Ishikawa (cell line): ENCODE data around the gene NUP93.

Source experiments
- CEBPB ChIP-seq: IDR thresholded peaks from 2 replicates; pipeline ENCODE4 v1.6.1; 2012
- CREB1 ChIP-seq: IDR thresholded peaks from 2 replicates; pipeline ENCODE4 v1.6.1; 2012; ENCODE audit warnings: low read depth
- EGR1 ChIP-seq: IDR thresholded peaks from 2 replicates; pipeline ENCODE4 v1.6.1; 2012
- EP300 ChIP-seq: IDR thresholded peaks from 2 replicates; pipeline ENCODE4 v1.6.1; 2012; ENCODE audit warnings: borderline replicate concordance
- FOXM1 ChIP-seq: IDR thresholded peaks from 2 replicates; pipeline ENCODE4 v1.6.1; 2012; ENCODE audit warnings: low read depth, borderline replicate concordance
- MAX ChIP-seq: IDR thresholded peaks from 2 replicates; pipeline ENCODE4 v1.6.1; 2012
- NFIC ChIP-seq: IDR thresholded peaks from 2 replicates; pipeline ENCODE4 v1.6.1; 2012
- RAD21 ChIP-seq: IDR thresholded peaks from 2 replicates; pipeline ENCODE4 v1.6.1; 2012; ENCODE audit warnings: low read depth
- REST ChIP-seq: IDR thresholded peaks from 2 replicates; pipeline ENCODE4 v1.6.1; 2012; ENCODE audit warnings: low read depth, mild to moderate bottlenecking
- TAF1 ChIP-seq: IDR thresholded peaks from 2 replicates; pipeline ENCODE4 v1.6.1; 2012; ENCODE audit warnings: low read depth, mild to moderate bottlenecking
- TCF12 ChIP-seq: IDR thresholded peaks from 2 replicates; pipeline ENCODE4 v1.6.1; 2012; ENCODE audit warnings: low read depth
- TEAD4 ChIP-seq: IDR thresholded peaks from 2 replicates; pipeline ENCODE4 v1.6.1; 2012
- USF1 ChIP-seq: IDR thresholded peaks from 2 replicates; pipeline ENCODE4 v1.6.1; 2012
- YY1 ChIP-seq: IDR thresholded peaks from 2 replicates; pipeline ENCODE4 v1.6.1; 2012; ENCODE audit warnings: low read depth
- ZBTB7A ChIP-seq: IDR thresholded peaks from 2 replicates; pipeline ENCODE4 v1.6.1; 2012; ENCODE audit warnings: low read depth

Gene NUP93

GRCh38 chr16:56814537-56815432 lies 84.9 kb downstream of the NUP93 start:
- TF ChIP-seq USF1 (no peak), TCF12 (no peak), FOXM1 (no peak), EP300 (no peak), EGR1 (no peak), YY1 (no peak), MAX (no peak), ZBTB7A (no peak), TEAD4 (no peak)

GRCh38 chr16:56815721-56816120 lies 85.8 kb downstream of the NUP93 start:
- TF ChIP-seq TAF1: no peak
- no peak for TF ChIP-seq REST
- no peak for TF ChIP-seq CEBPB
- no peak for TF ChIP-seq EP300
- TF ChIP-seq CREB1: no peak
- TF ChIP-seq MAX: no peak
- no peak for TF ChIP-seq TEAD4
- no peak for TF ChIP-seq YY1
- no peak for TF ChIP-seq RAD21

GRCh38 chr16:56817056-56817455 lies 87.1 kb downstream of the NUP93 start:
- TF ChIP-seq YY1 (no peak), ZBTB7A (no peak), TCF12 (no peak)

- TF ChIP-seq REST (no peak), NFIC (no peak), TAF1 (no peak), FOXM1 (no peak), RAD21 (no peak), EP300 (no peak), ZBTB7A (no peak), USF1 (no peak), EGR1 (no peak), CREB1 (no peak), TEAD4 (no peak), YY1 (no peak), CEBPB (no peak), TCF12 (no peak), MAX (no peak)
Measured at GRCh38 chr16:56817938-56818337, 88.0 kb downstream of the NUP93 start.

GRCh38 chr16:56823081-56823733 lies 93.3 kb downstream of the NUP93 start:
- no peak for TF ChIP-seq YY1

GRCh38 chr16:56824331-56824730 lies 94.4 kb downstream of the NUP93 start:
- TF ChIP-seq EGR1: no peak
- TF ChIP-seq TEAD4: no peak
- TF ChIP-seq YY1: no peak
- no peak for TF ChIP-seq TCF12
- TF ChIP-seq CREB1: no peak
- TF ChIP-seq FOXM1: no peak
- TF ChIP-seq REST: no peak
- no peak for TF ChIP-seq EP300
- TF ChIP-seq ZBTB7A: no peak
- no peak for TF ChIP-seq MAX
- TF ChIP-seq TAF1: no peak
